SU-DHL-6 (cell line): ENCODE data around the gene MMP17.
"Not testable (repeated sequence)": the region's sequence is repeated elsewhere in the genome, so short reads cannot be mapped to it uniquely, and the experiment has no call there.

Experiments
- H2AFZ ChIP-seq: fragments of 200-600 bp; sonication (generic); 2 replicates; pipeline ENCODE4 v1.6.1; 2014; ENCODE audit warnings: low read depth, mild to moderate bottlenecking, moderate library complexity, mixed read lengths, antibody characterized with exemption, low read length; ENCODE audit not compliant: severe bottlenecking
- H3F3A ChIP-seq: fragments of 200-600 bp; shearing (Covaris generic); 2 replicates; pipeline ENCODE4 v1.6.0; 2016; ENCODE audit warnings: antibody characterized with exemption, mild to moderate bottlenecking; ENCODE audit not compliant: insufficient read depth
- H3K27ac ChIP-seq: fragments of 200-600 bp; sonication (generic); 2 replicates; pipeline ENCODE4 v1.5.1; 2016; ENCODE audit warnings: low read depth, mild to moderate bottlenecking, low read length, moderate library complexity, mixed read lengths
- H3K27me3 ChIP-seq: fragments of 200-600 bp; sonication (generic), shearing (Covaris generic); 2 replicates; pipeline ENCODE4 v1.6.0; 2014; ENCODE audit warnings: mild to moderate bottlenecking, low read length
- H3K36me3 ChIP-seq: fragments of 200-600 bp; sonication (generic); 2 replicates; pipeline ENCODE4 v1.6.1; 2014; ENCODE audit warnings: mild to moderate bottlenecking, low read length, mixed read lengths
- H3K4me2 ChIP-seq: fragments of 300-600, 200-600 bp; shearing (Covaris generic), sonication (generic); 2 replicates; pipeline ENCODE4 v1.6.0; 2014; ENCODE audit warnings: low read length, low read depth, mild to moderate bottlenecking; ENCODE audit not compliant: poor library complexity, severe bottlenecking
- H3K4me3 ChIP-seq: fragments of 200-600 bp; sonication (generic); 2 replicates; pipeline ENCODE4 v1.5.1; 2014; ENCODE audit warnings: antibody characterized with exemption, low read length, mild to moderate bottlenecking, mixed read lengths; ENCODE audit not compliant: insufficient read depth, poor library complexity, severe bottlenecking
- H3K79me2 ChIP-seq: fragments of 200-600 bp; sonication (generic); 2 replicates; pipeline ENCODE4 v1.6.1; 2014; ENCODE audit warnings: mild to moderate bottlenecking, low read length, moderate library complexity; ENCODE audit not compliant: insufficient read depth
- H3K9ac ChIP-seq: fragments of 200-600 bp; sonication (generic); 2 replicates; pipeline ENCODE4 v1.7.0; 2014; ENCODE audit warnings: mild to moderate bottlenecking, low read length
- H3K9me2 ChIP-seq: fragments of 200-600 bp; sonication (generic); replicated peaks from 2 replicates; pipeline ENCODE4 v1.6.1; 2014; ENCODE audit warnings: low read length; ENCODE audit not compliant: insufficient read depth
- H3K9me3 ChIP-seq: fragments of 200-600 bp; sonication (generic); 2 replicates; pipeline ENCODE4 v1.6.1; 2014; ENCODE audit warnings: low read length, mixed read lengths; ENCODE audit not compliant: insufficient read depth
- H4K20me1 ChIP-seq: fragments of 200-600 bp; sonication (generic); 2 replicates; pipeline ENCODE4 v1.6.1; 2014; ENCODE audit warnings: low read depth, mild to moderate bottlenecking, antibody characterized with exemption, low read length, moderate library complexity, mixed read lengths
- CTCF ChIP-seq: fragments of 200-600 bp; sonication (generic); IDR thresholded peaks from one replicate; pipeline ENCODE4 v1.5.1; 2017; ENCODE audit warnings: antibody characterized with exemption, mild to moderate bottlenecking, low read length, moderate library complexity; ENCODE audit not compliant: insufficient read depth, poor library complexity, severe bottlenecking
- EZH2phosphoT487 ChIP-seq: fragments of 200-600 bp; sonication (generic), shearing (Covaris generic); conservative IDR thresholded peaks from 2 replicates; pipeline ENCODE4 v1.6.1; 2018; ENCODE audit warnings: mild to moderate bottlenecking, antibody characterized with exemption, low read length, moderate library complexity, mixed read lengths

MMP17 gene

GRCh38 chr12:131885543-131886057, 57.4 kb downstream of the MMP17 start:
- Histone ChIP-seq H3F3A (no peaks in the 10 kb centered on the region), H3K27me3 (no peaks in the 10 kb centered on the region), H3K79me2 (no peaks in the 10 kb centered on the region), H3K27ac (no peak overlapping the region), H3K36me3 (no peaks in the 10 kb centered on the region), H3K9me2 (no peaks in the 10 kb centered on the region), H2AFZ (no peak overlapping the region), H3K4me3 (no peak overlapping the region), H4K20me1 (no peaks in the 10 kb centered on the region), H3K9me3 (no peaks in the 10 kb centered on the region), H3K9ac (no peak overlapping the region), H3K4me2 (no peak overlapping the region)
- TF ChIP-seq EZH2phosphoT487 (no peak), CTCF (no peak)

GRCh38 chr12:131891722-131892121, 63.5 kb downstream of the MMP17 start:
- H3K27ac ChIP-seq, H4K20me1 ChIP-seq, H3K9me2 ChIP-seq, H3K9me3 ChIP-seq, H3K36me3 ChIP-seq, H3K79me2 ChIP-seq, H2AFZ ChIP-seq, H3K4me3 ChIP-seq, H3F3A ChIP-seq, H3K9ac ChIP-seq, H3K27me3 ChIP-seq, H3K4me2 ChIP-seq: not testable (repeated sequence)

- Histone ChIP-seq H3K9me2 (no peaks in the 10 kb centered on the region), H2AFZ (no peak overlapping the region), H3K4me3 (no peak overlapping the region), H3K4me2 (no peak overlapping the region), H3K9ac (no peak overlapping the region), H3K79me2 (no peaks in the 10 kb centered on the region), H3K9me3 (no peaks in the 10 kb centered on the region), H3F3A (no peaks in the 10 kb centered on the region), H3K36me3 (no peaks in the 10 kb centered on the region), H4K20me1 (no peaks in the 10 kb centered on the region), H3K27ac (no peak overlapping the region), H3K27me3 (no peaks in the 10 kb centered on the region)
- TF ChIP-seq CTCF, result no peak
- no peak for TF ChIP-seq EZH2phosphoT487
Observed at GRCh38 chr12:131892711-131893604, 64.8 kb downstream of the MMP17 start.

- Histone ChIP-seq H3K79me2 (no peaks in the 10 kb centered on the region), H3K36me3 (no peaks in the 10 kb centered on the region), H3K4me3 (no peak overlapping the region), H2AFZ (no peak overlapping the region), H3F3A (no peaks in the 10 kb centered on the region), H3K4me2 (no peak overlapping the region), H3K9me3 (no peaks in the 10 kb centered on the region), H3K27ac (no peak overlapping the region), H3K9ac (no peak overlapping the region), H4K20me1 (no peaks in the 10 kb centered on the region), H3K27me3 (no peaks in the 10 kb centered on the region), H3K9me2 (no peaks in the 10 kb centered on the region)
- TF ChIP-seq EZH2phosphoT487, result no peak
- no peak for TF ChIP-seq CTCF
Observed at GRCh38 chr12:131893605-131894312, 65.6 kb downstream of the MMP17 start.
